NAMALWA (cell line): Measurements from ENCODE around the gene PARD3.

Experiments
- DNase-seq: peaks from one replicate; pipeline ENCODE4 v3.0.0-alpha.2; 2015; ENCODE audit warnings: low spot score

PARD3 gene

GRCh38 chr10:34213193-34213804, 601.8 kb downstream of the PARD3 start:
- DNase-seq = no peak

GRCh38 chr10:34207343-34207742, 607.8 kb downstream of the PARD3 start:
- DNase-seq = no peak

GRCh38 chr10:34206935-34207268, 608.2 kb downstream of the PARD3 start:
- no peak for DNase-seq

- DNase-seq = no peak
These were observed 608.8 kb downstream of the PARD3 start for GRCh38 chr10:34206078-34206934.

- DNase-seq = no peak
These were observed 609.6 kb downstream of the PARD3 start for GRCh38 chr10:34205452-34205851.

GRCh38 chr10:34203966-34204630, 611.0 kb downstream of the PARD3 start:
- no peak for DNase-seq

- no peak for DNase-seq
These were observed 614.7 kb downstream of the PARD3 start for GRCh38 chr10:34200355-34200901.

- peak; percentile 5 for DNase-seq
These were observed 616.1 kb downstream of the PARD3 start for GRCh38 chr10:34198953-34199352.

GRCh38 chr10:34196058-34196433, 619.0 kb downstream of the PARD3 start:
- no peak for DNase-seq

GRCh38 chr10:34195364-34196057, 619.6 kb downstream of the PARD3 start:
- no peak for DNase-seq

- no peak for DNase-seq
These were observed 621.0 kb downstream of the PARD3 start for GRCh38 chr10:34193931-34194626.

GRCh38 chr10:34192646-34193045, 622.5 kb downstream of the PARD3 start:
- DNase-seq = no peak

- DNase-seq = no peak
These were observed 623.7 kb downstream of the PARD3 start for GRCh38 chr10:34191406-34191805.

GRCh38 chr10:34190580-34190979, 624.5 kb downstream of the PARD3 start:
- DNase-seq = no peak

- DNase-seq = no peak
These were observed 625.3 kb downstream of the PARD3 start for GRCh38 chr10:34189830-34190229.

GRCh38 chr10:34188221-34188620, 626.9 kb downstream of the PARD3 start:
- DNase-seq = no peak

GRCh38 chr10:34187201-34187600, 627.9 kb downstream of the PARD3 start:
- no peak for DNase-seq

GRCh38 chr10:34186745-34187144, 628.4 kb downstream of the PARD3 start:
- DNase-seq = no peak

- DNase-seq = no peak
These were observed 629.1 kb downstream of the PARD3 start for GRCh38 chr10:34185998-34186397.

GRCh38 chr10:34184939-34185386, 630.1 kb downstream of the PARD3 start:
- DNase-seq = no peak

GRCh38 chr10:34184397-34184796, 630.7 kb downstream of the PARD3 start:
- no peak for DNase-seq
